Ovary (tissue), 3 donors: Measurements from ENCODE around the gene BCL10.

ENCODE experiments used
- EP300 ChIP-seq: sonication (generic); formaldehyde crosslinking; IDR thresholded peaks from one replicate; pipeline ENCODE4 v1.6.1; 2017; ENCODE audit warnings: antibody characterized with exemption
- POLR2A ChIP-seq: fragments of 450-650 bp; IDR thresholded peaks from one replicate; pipeline ENCODE4 v1.6.1; 2017; ENCODE audit warnings: antibody characterized with exemption, mild to moderate bottlenecking, moderate library complexity
- TF ChIP-seq, protein P1 (sequence below), 3 donors: fragments of 450-650 bp in 2 of 3; fragments of 200-600 bp in 1 of 3; IDR thresholded peaks; one replicate each; pipeline versions ENCODE4 v1.5.1 to v1.8.0; 2016 to 2022; ENCODE audit warnings: antibody characterized with exemption in 3 of 3, mild to moderate bottlenecking in 1 of 3
- donor health status: DM: no; HTN: no; CAD: no.

DNA sequence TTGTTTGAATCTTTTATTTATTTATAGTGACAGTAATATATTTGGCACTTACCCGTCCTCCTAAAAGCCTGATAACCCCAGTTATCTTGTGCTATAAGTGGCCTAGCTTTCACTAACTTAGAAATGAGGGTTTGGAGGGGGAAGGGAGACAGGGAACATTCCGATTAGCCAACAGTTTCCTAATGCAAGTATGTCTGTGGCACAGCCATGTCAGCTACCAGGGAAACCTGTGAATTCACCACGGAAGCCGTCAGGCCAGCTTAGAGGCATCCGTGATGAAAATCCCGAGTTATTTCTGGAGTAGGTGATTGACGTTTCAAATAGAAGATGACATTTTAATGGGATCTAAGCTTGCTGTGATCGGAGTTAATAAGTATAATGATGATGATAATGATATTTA lies 39.4 kb upstream of the BCL10 start:
- TF ChIP-seq, protein P1, sequence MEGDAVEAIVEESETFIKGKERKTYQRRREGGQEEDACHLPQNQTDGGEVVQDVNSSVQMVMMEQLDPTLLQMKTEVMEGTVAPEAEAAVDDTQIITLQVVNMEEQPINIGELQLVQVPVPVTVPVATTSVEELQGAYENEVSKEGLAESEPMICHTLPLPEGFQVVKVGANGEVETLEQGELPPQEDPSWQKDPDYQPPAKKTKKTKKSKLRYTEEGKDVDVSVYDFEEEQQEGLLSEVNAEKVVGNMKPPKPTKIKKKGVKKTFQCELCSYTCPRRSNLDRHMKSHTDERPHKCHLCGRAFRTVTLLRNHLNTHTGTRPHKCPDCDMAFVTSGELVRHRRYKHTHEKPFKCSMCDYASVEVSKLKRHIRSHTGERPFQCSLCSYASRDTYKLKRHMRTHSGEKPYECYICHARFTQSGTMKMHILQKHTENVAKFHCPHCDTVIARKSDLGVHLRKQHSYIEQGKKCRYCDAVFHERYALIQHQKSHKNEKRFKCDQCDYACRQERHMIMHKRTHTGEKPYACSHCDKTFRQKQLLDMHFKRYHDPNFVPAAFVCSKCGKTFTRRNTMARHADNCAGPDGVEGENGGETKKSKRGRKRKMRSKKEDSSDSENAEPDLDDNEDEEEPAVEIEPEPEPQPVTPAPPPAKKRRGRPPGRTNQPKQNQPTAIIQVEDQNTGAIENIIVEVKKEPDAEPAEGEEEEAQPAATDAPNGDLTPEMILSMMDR (IDR thresholded peaks at IDR 0.05) = no peak
- TF ChIP-seq POLR2A = no peak
- no peak for TF ChIP-seq EP300
